ENCODE measurements around the gene RPUSD4. TPM values are rescaled to one million over a fixed set of nuclear protein-coding genes. Genes with fewer than 3 reads are reported as not detected.

RPUSD4 gene
- total RNA-seq (2022; extraction: Qiagen RNA extraction): 15.0 to 16.5 TPM (median 15.6 TPM) in 5 replicates

GRCh38 chr11:126211236-126212088, at the start of gene RPUSD4, which contains the start of gene FAM118B:
Gene RPUSD4 (minus strand): TSS chr11:126211650. CDS start chr11:126211638, 12 bp downstream.
Gene FAM118B (plus strand): TSS chr11:126211782. CDS start chr11:126235002, 23,220 bp downstream.

Other genes starting within 250 kb of the RPUSD4 start
- gene CDON, start 148.8 kb downstream of the RPUSD4 start, total RNA-seq (2022; extraction: Qiagen RNA extraction): 1.2 to 2.9 TPM (median 1.6 TPM) in 5 replicates
- gene FAM118B, start 132 bp upstream of the RPUSD4 start, total RNA-seq (2022; extraction: Qiagen RNA extraction): 13.4 to 16.9 TPM (median 14.9 TPM) in 5 replicates
- 57.1 to 60.7 TPM (median 59.4 TPM) in 5 replicates for gene SRPRA, start 57.2 kb upstream of the RPUSD4 start, total RNA-seq (2022; extraction: Qiagen RNA extraction)
- gene FOXRED1, start 57.5 kb upstream of the RPUSD4 start, total RNA-seq (2022; extraction: Qiagen RNA extraction): 18.8 to 23.1 TPM (median 21.6 TPM) in 5 replicates
- gene TIRAP, start 71.4 kb upstream of the RPUSD4 start, total RNA-seq (2022; extraction: Qiagen RNA extraction): 5.6 to 7.5 TPM (median 6.6 TPM) in 5 replicates
- gene DCPS, start 92.4 kb upstream of the RPUSD4 start, total RNA-seq (2022; extraction: Qiagen RNA extraction): 18.5 to 20.7 TPM (median 19.2 TPM) in 5 replicates
- 28.4 to 32.6 TPM (median 30.7 TPM) in 5 replicates for gene ST3GAL4, start 144.0 kb upstream of the RPUSD4 start, total RNA-seq (2022; extraction: Qiagen RNA extraction)

Data from A549 treated with dexamethasone at 1 μM for 4 hours (cell line).